Globus pallidus (tissue), 1 donor: ENCODE data around the gene RBM4B.

Experiments
- DNase-seq: peaks from one replicate; pipeline ENCODE4 v3.0.0-alpha.2; 2015; ENCODE audit warnings: low spot score

Gene RBM4B

GRCh38 chr11:66706989-66707388, 29.3 kb upstream of the RBM4B start:
- no peak for DNase-seq

GRCh38 chr11:66705587-66706335, 28.1 kb upstream of the RBM4B start:
- no peak for DNase-seq

- DNase-seq: no peak
Observed at GRCh38 chr11:66704659-66705360, 27.1 kb upstream of the RBM4B start.

GRCh38 chr11:66701432-66702240, 23.9 kb upstream of the RBM4B start:
- DNase-seq: no peak

- no peak for DNase-seq
Observed at GRCh38 chr11:66700742-66701141, 23.1 kb upstream of the RBM4B start.

GRCh38 chr11:66700337-66700736, 22.6 kb upstream of the RBM4B start:
- no peak for DNase-seq

DNA sequence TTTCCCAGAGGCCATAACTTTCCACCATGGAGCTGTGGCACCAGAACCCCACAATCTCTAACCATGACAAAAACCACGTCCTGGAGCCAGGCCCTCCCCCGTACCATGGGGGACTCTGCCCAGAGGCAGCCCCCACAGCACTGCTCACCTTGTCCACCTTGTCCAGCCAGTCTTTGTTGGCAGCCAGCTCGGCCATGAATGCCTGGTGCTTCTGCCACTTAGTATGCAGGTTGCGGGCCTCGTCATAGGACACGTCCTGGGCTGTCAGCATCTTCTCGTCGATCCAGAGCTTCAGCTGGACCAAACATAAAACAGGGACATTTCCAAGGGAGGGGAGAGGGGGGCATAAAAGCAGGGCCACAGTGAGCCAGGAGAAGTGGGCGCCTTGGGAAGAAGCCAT, 20.8 kb upstream of the RBM4B start:
- no peak for DNase-seq

GRCh38 chr11:66697988-66698387, 20.3 kb upstream of the RBM4B start:
- no peak for DNase-seq

- DNase-seq: no peak
Observed at GRCh38 chr11:66696146-66696545, 18.5 kb upstream of the RBM4B start.

DNA sequence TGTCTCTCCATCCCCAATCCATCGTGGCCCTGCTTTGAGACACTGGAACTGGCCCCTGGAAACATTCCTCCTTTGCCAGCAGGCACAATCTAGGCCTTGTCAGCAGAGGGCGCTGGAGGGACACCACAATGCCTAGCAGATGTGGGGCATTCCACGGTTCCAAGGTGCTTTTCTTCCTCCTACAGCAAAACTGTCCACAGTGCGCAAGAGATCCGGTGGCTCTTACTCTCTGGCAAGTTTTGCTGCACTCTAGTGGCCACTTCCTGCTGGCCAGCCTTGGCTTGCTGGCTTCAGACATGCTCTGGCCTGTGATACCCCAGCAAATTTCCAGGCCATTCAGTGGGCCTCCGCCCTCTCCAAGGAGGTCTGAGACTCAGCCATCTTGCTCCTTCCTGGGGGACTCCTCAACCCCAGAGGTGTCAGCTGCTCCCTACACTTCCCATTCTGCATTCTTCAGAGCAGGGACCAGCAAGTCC, 17.1 kb upstream of the RBM4B start:
- peak; percentile 76 for DNase-seq

DNA sequence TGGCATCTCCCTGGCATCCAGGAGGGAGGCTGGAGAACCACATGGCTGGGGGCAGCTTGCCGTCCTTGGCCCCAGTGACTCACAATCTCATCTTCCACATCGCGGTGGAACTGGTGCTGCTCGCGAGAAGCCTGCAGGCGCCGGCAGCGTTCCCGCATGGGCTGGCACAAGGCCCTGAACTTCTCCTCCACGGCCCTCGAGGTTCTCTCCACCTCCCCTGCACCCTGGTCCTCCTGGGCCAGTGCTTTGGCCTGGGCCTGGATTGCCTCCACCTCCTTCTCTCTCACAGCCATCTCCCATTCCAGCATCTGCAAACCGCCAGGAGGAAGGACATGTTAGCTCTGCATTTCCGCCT, 16.3 kb upstream of the RBM4B start:
- DNase-seq: no peak

GRCh38 chr11:66693356-66694055, 15.8 kb upstream of the RBM4B start:
- no peak for DNase-seq

- DNase-seq: no peak
Observed at GRCh38 chr11:66692871-66693331, 15.2 kb upstream of the RBM4B start.

- no peak for DNase-seq
Observed at GRCh38 chr11:66692446-66692845, 14.8 kb upstream of the RBM4B start.

- no peak for DNase-seq
Observed at GRCh38 chr11:66691311-66691980, 13.8 kb upstream of the RBM4B start.

DNA sequence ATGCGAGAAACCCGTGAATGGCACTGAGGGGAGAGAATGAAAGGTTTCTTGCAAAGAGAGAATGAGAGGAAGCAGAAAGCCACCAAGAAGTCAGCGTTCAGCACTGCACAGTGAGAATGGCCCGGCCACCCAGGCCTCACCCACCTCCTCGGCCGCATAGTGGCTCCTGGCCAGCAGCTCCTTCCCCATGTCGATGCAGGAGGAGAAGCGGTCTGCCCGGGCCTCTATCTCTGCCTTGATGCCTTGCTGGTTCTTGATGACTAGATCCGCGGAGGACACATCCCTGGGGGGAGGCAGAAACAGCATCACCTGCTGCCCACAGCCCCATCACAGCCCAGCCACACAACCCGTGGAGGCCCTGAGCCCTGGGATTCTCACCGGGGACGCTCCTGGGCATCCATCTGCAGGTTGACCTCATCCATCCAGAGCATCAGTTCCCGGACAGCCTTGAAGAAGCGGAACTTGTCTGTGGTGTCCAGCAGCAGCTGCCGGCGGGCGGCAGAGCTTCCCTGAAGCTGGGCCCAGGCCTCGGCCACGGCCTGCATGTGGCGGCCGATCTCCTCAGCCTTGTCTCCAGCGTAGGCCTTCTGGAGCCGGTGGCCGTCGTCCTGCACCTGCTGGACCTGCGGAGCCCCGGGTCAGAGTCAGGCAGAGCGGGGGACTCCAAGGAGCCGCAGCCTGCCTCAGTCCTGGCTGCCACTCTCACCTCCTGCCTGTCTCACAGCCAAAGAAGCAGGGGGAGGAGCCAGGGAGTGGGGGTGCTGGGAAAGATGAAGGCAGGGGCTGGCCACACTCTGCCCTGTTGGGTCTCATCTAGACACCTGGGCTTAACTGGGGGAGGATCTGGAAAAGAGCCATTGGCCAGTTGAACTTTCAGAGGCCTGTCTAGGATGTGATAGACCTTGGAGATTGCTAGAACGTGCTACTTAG, 12.2 kb upstream of the RBM4B start:
- DNase-seq: no peak

GRCh38 chr11:66688561-66689534, 11.2 kb upstream of the RBM4B start:
- DNase-seq: no peak

DNA sequence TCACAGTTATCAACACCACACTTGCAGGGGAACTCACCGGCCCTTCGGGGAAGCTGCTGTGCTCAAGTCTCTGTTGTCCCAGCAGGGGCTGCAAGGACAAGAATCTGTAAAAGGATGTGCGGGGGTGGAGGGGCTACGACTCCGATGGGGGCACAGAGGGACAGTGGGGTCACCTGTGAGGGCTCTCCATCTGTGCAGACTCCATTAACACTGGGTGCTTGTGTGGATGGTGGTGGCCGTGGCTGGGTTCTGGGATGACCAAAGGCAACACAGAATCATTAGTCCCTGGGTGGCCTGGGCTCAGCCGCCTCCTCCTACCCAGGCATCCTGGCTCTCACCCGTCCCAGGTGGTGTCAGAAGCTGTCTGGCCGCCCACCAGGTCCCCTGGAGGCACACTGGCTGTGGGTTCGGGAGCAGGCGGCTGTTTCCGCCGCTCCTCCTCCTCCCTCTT, 10.2 kb upstream of the RBM4B start:
- no peak for DNase-seq
